Mesendoderm (in vitro differentiated cells): ENCODE data around the gene DDX50.
"Not testable (repeated sequence)": the region's sequence is repeated elsewhere in the genome, so short reads cannot be mapped to it uniquely, and the experiment has no call there.

Experiments
- DNase-seq: peaks from one replicate; pipeline ENCODE4 v3.0.0; 2013
- H2AK5ac ChIP-seq: 2 replicates; pipeline ENCODE4 v1.6.1; 2013; ENCODE audit warnings: low read length, inconsistent platforms
- H2BK120ac ChIP-seq: 2 replicates; pipeline ENCODE4 v1.6.1; 2013; ENCODE audit warnings: low read depth, mild to moderate bottlenecking, low read length, moderate library complexity, mixed read lengths
- H2BK15ac ChIP-seq: replicated peaks from 2 replicates; pipeline ENCODE4 v1.6.1; 2013; ENCODE audit warnings: low read depth, mild to moderate bottlenecking, moderate library complexity
- H2BK5ac ChIP-seq: 2 replicates; pipeline ENCODE4 v1.6.1; 2013; ENCODE audit warnings: low read length, inconsistent platforms
- H3K18ac ChIP-seq: 2 replicates; pipeline ENCODE4 v1.6.1; 2013; ENCODE audit warnings: mild to moderate bottlenecking, low read length, mixed read lengths
- H3K23ac ChIP-seq: one replicate; pipeline ENCODE4 v1.6.1; 2013; ENCODE audit warnings: low read length
- H3K27ac ChIP-seq: 2 replicates; pipeline ENCODE4 v1.5.1; 2013; ENCODE audit warnings: low read depth, mild to moderate bottlenecking, inconsistent platforms, low read length, moderate library complexity
- H3K27me3 ChIP-seq: 2 replicates; pipeline ENCODE4 v1.6.1; 2013; ENCODE audit warnings: low read length, control low read depth, mild to moderate bottlenecking, inconsistent platforms; ENCODE audit not compliant: insufficient read depth, poor library complexity
- H3K36me3 ChIP-seq: 2 replicates; pipeline ENCODE4 v1.6.1; 2013; ENCODE audit warnings: low read length, inconsistent platforms; ENCODE audit not compliant: control insufficient read depth, insufficient read depth
- H3K4ac ChIP-seq: one replicate; pipeline ENCODE4 v1.6.1; 2013; ENCODE audit warnings: low read depth, mild to moderate bottlenecking, low read length, moderate library complexity
- H3K4me1 ChIP-seq: 2 replicates; pipeline ENCODE4 v1.6.1; 2013; ENCODE audit warnings: low read depth, low read length, inconsistent platforms; ENCODE audit not compliant: control insufficient read depth
- H3K4me2 ChIP-seq: 2 replicates; pipeline ENCODE4 v1.6.1; 2013; ENCODE audit warnings: low read length
- H3K4me3 ChIP-seq: 2 replicates; pipeline ENCODE4 v1.5.1; 2013; ENCODE audit warnings: mild to moderate bottlenecking, low read length
- H3K56ac ChIP-seq: one replicate; pipeline ENCODE4 v1.6.1; 2013; ENCODE audit warnings: low read length
- H3K79me1 ChIP-seq: 2 replicates; pipeline ENCODE4 v1.6.1; 2013; ENCODE audit warnings: low read length, inconsistent platforms
- H3K79me2 ChIP-seq: 2 replicates; pipeline ENCODE4 v1.6.1; 2013; ENCODE audit warnings: mild to moderate bottlenecking, low read length; ENCODE audit not compliant: control insufficient read depth, insufficient read depth
- H3K9ac ChIP-seq: 2 replicates; pipeline ENCODE4 v1.6.1; 2013; ENCODE audit warnings: low read length, inconsistent platforms
- H4K5ac ChIP-seq: one replicate; pipeline ENCODE4 v1.6.1; 2013; ENCODE audit warnings: low read length
- H4K8ac ChIP-seq: one replicate; pipeline ENCODE4 v1.6.1; 2013; ENCODE audit warnings: low read depth, mild to moderate bottlenecking, control low read depth, low read length, moderate library complexity
- WGBS: extraction: QIAGEN DNeasy Blood & Tissue Kit; methylation state at CpG from one replicate; pipeline ENCODE4 v1.1.7; 2013; ENCODE audit warnings: low lambda C conversion rate, missing lambda C conversion rate; ENCODE audit not compliant: insufficient coverage; ENCODE audit errors: extremely low coverage; 5-methylcytosine and 5-hydroxymethylcytosine counted together

The DDX50 gene

GRCh38 chr10:68973975-68974374 lies 72.9 kb downstream of the DDX50 start:
- Histone ChIP-seq H3K4me2 (no peak overlapping the region), H3K36me3 (peaks cover 36% of the 10 kb centered on the region), H3K23ac (no peak overlapping the region), H3K79me1 (peaks cover 8% of the 10 kb centered on the region), H3K4me1 (no peaks in the 10 kb centered on the region), H2BK15ac (no peak overlapping the region), H3K27ac (no peak overlapping the region), H3K9ac (no peak overlapping the region), H3K27me3 (no peaks in the 10 kb centered on the region), H3K4ac (no peak overlapping the region), H4K8ac (no peak overlapping the region), H3K18ac (no peak overlapping the region), H3K79me2 (peaks cover 6% of the 10 kb centered on the region), H2AK5ac (no peak overlapping the region), H3K56ac (no peak overlapping the region), H2BK5ac (no peak overlapping the region), H4K5ac (no peak overlapping the region), H2BK120ac (no peak overlapping the region), H3K4me3 (no peak overlapping the region)
- no peak for DNase-seq
- no CpG with 5 or more reads among the region's 5 CpGs for WGBS

- peaks cover 33% of the 10 kb centered on the region for H3K36me3 ChIP-seq
- WGBS, result no CpG with 5 or more reads among the region's 5 CpGs
Observed at GRCh38 chr10:68975936-68976473, 74.9 kb downstream of the DDX50 start.

DNA sequence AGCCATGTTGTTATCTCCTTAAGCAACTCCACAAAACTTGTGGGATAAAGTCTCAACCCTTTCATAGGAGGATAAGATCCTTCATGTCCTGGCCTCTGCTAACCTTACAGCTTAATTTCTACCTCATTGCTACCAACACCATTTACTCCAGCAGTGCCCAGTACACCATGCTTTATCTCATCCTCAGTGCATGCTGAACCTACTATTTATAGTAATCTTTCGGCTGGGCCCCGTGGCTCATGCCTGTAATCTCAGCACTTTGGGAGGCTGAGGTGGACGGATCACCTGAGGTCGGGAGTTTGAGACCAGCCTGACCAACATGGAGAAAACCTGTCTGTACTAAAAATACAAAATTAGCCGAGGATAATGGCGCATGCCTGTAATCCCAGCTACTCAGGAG lies 78.6 kb downstream of the DDX50 start:
- not testable (repeated sequence) for H3K56ac ChIP-seq, H2AK5ac ChIP-seq, H3K4me2 ChIP-seq, H4K5ac ChIP-seq, DNase-seq, H3K18ac ChIP-seq, H2BK120ac ChIP-seq, H3K27ac ChIP-seq, H3K23ac ChIP-seq, H3K79me1 ChIP-seq, H3K4me3 ChIP-seq, H3K4me1 ChIP-seq, H3K9ac ChIP-seq, H2BK5ac ChIP-seq, H3K4ac ChIP-seq, H3K27me3 ChIP-seq, H3K79me2 ChIP-seq, H4K8ac ChIP-seq, H2BK15ac ChIP-seq
- H3K36me3 ChIP-seq, result peaks cover 22% of the 10 kb centered on the region
- no CpG with 5 or more reads among the region's 6 CpGs for WGBS

More at GRCh38 chr10:68975936-68976473, 74.9 kb downstream of the DDX50 start:
- H3K79me1 ChIP-seq, H3K4me1 ChIP-seq, H2BK15ac ChIP-seq, DNase-seq, H4K8ac ChIP-seq, H4K5ac ChIP-seq, H2AK5ac ChIP-seq, H3K18ac ChIP-seq, H3K79me2 ChIP-seq, H3K27ac ChIP-seq, H3K56ac ChIP-seq, H3K9ac ChIP-seq, H3K23ac ChIP-seq, H3K4ac ChIP-seq, H3K4me3 ChIP-seq, H2BK120ac ChIP-seq, H3K27me3 ChIP-seq, H3K4me2 ChIP-seq, H2BK5ac ChIP-seq: not testable (repeated sequence)

DNA sequence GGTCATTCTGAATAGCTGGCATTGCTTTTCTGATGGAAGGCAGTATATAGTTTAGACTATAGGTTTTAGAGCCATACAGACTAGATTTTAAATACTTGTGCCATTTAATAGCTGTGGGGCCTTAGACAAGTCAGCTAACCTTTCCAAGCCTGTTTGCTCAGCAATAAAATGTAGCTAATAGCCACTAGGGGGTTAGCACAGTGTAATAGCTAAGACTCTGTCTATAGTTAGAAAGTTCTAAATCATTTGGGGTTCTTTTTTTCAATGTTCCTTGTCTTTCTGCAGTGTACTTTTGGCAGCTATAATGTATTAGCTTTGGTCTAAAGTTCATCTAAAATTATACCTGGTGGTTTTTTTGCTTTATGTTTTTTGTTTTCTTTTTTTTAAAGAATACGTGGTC lies 80.0 kb downstream of the DDX50 start:
- Histone ChIP-seq H3K4ac (no peak overlapping the region), H4K8ac (no peak overlapping the region), H3K56ac (no peak overlapping the region), H3K4me3 (no peak overlapping the region), H2BK15ac (no peak overlapping the region), H4K5ac (no peak overlapping the region), H3K18ac (no peak overlapping the region), H2AK5ac (no peak overlapping the region), H3K79me1 (no peaks in the 10 kb centered on the region), H3K4me2 (no peak overlapping the region), H3K23ac (no peak overlapping the region), H3K4me1 (no peaks in the 10 kb centered on the region), H3K36me3 (peaks cover 18% of the 10 kb centered on the region), H2BK120ac (no peak overlapping the region), H2BK5ac (no peak overlapping the region), H3K79me2 (no peaks in the 10 kb centered on the region), H3K27ac (no peak overlapping the region), H3K27me3 (no peaks in the 10 kb centered on the region), H3K9ac (no peak overlapping the region)
- peak; percentile 22 for DNase-seq
- no CpG with 5 or more reads among the region's 1 CpG for WGBS

GRCh38 chr10:68982389-68982788 lies 81.3 kb downstream of the DDX50 start:
- DNase-seq, result no peak
- H3K4me1 ChIP-seq, result no peaks in the 10 kb centered on the region
- peaks cover 17% of the 10 kb centered on the region for H3K36me3 ChIP-seq
- no peak overlapping the region for H2BK120ac ChIP-seq
- H3K23ac ChIP-seq, result no peak overlapping the region
- H3K56ac ChIP-seq, result no peak overlapping the region
- H4K8ac ChIP-seq, result no peak overlapping the region
- H3K9ac ChIP-seq, result no peak overlapping the region
- H3K27me3 ChIP-seq, result no peaks in the 10 kb centered on the region
- no peak overlapping the region for H3K18ac ChIP-seq
- no peak overlapping the region for H3K27ac ChIP-seq
- H3K4me3 ChIP-seq, result no peak overlapping the region
- no peak overlapping the region for H3K4ac ChIP-seq
- H4K5ac ChIP-seq, result no peak overlapping the region
- H3K4me2 ChIP-seq, result no peak overlapping the region
- H2BK5ac ChIP-seq, result no peak overlapping the region
- H3K79me1 ChIP-seq, result no peaks in the 10 kb centered on the region
- H2BK15ac ChIP-seq, result no peak overlapping the region
- H3K79me2 ChIP-seq, result no peaks in the 10 kb centered on the region
- H2AK5ac ChIP-seq, result no peak overlapping the region
- no CpG with 5 or more reads among the region's 11 CpGs for WGBS

DNA sequence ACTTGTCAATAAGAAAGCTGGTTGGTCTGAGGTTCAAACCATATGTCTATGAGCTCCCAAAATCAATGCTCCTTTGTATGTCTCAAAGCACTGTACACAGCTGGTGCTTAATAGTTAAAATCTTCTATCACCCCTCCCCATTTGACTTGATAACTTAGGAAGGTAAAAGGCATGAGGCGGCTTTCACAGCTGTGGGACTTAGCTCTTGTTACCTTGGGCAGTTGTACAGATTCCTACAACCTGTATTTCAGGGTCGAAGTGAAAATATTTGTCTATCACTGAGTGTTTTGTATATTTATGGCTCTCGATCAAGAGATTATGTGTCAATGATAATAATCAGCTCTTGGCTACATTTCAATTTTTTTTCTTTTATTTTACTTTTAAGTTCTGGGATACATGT lies 86.5 kb downstream of the DDX50 start:
- no peaks in the 10 kb centered on the region for H3K27me3 ChIP-seq
- no peak overlapping the region for H2BK120ac ChIP-seq
- H2BK15ac ChIP-seq, result no peak overlapping the region
- H4K5ac ChIP-seq, result no peak overlapping the region
- H3K9ac ChIP-seq, result no peak overlapping the region
- H3K18ac ChIP-seq, result no peak overlapping the region
- H2BK5ac ChIP-seq, result no peak overlapping the region
- no peak for DNase-seq
- H4K8ac ChIP-seq, result no peak overlapping the region
- no peak overlapping the region for H2AK5ac ChIP-seq
- H3K23ac ChIP-seq, result no peak overlapping the region
- H3K79me1 ChIP-seq, result peaks cover 7% of the 10 kb centered on the region
- H3K27ac ChIP-seq, result no peak overlapping the region
- no peak overlapping the region for H3K4me2 ChIP-seq
- peaks cover 2% of the 10 kb centered on the region for H3K36me3 ChIP-seq
- H3K4me3 ChIP-seq, result no peak overlapping the region
- H3K4ac ChIP-seq, result no peak overlapping the region
- no peak overlapping the region for H3K56ac ChIP-seq
- H3K4me1 ChIP-seq, result no peaks in the 10 kb centered on the region
- WGBS, result no CpG with 5 or more reads among the region's 3 CpGs
- peaks cover 32% of the 10 kb centered on the region for H3K79me2 ChIP-seq
